ENCODE results near the gene GAB2. TPM values are rescaled to one million over a fixed set of nuclear protein-coding genes. Genes with fewer than 3 reads are reported as not detected.
"Not testable (repeated sequence)": the region's sequence is repeated elsewhere in the genome, so short reads cannot be mapped to it uniquely, and the experiment has no call there.

The GAB2 gene
- total and polyA plus RNA-seq, 5 experiments from 2014 or later: 0.16 to 3.0 (median 1.0) TPM; not detected in 1

DNA sequence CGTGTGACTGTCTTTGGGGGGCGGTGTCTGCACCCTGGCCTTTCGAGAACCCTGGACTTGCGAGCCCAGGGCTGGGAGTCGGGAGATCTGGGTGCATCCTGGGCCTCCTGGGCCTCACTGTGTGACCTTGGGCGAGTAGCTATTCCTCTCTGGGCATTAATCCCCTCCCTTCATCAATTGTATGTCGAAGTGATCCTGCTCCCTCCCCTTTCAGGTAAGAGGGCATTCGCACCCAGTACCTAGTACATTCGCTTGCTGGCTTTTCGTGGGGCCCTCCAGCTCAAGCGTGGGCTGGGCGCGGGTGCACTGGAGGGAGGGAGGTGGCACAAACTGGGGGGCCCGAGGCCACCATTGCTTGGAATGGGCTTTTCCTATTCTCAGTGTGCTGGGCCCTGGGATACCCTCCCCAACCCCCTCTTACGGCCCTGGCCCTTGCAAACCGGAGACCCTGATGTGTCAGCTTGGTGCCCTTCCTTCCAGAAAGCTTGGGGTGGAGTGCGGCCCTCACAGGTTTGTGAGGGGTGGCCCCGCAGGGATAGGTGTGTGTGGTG is 228.4 kb downstream of the GAB2 start:
- POLR2A ChIA-PET: interaction anchor here (0.7 to 6.6 kb wide), 4 partner anchors 9 to 50 kb away, joined by 3 to 63 read pairs (median 12); partner anchors contain the start of gene ALG8
- Mint-ChIP-seq H3K27ac (peak overlapping the region; percentile 75 to 99 (median 91)), H3K36me3 (peaks cover 0 to 1% (median 0%) of the 10 kb centered on the region in 3 donors), H3K4me3 (peak overlapping the region; percentile 77 to 99 (median 98)), H3K9me3 (no peaks in the 10 kb centered on the region), H3K4me1 (peaks cover 34 to 71% (median 58%) of the 10 kb centered on the region in 4 donors), H3K27me3 (no peaks in the 10 kb centered on the region)
- peak in 1 of 10 donors; percentile 8 for DNase-seq
- ATAC-seq: no peak

DNA sequence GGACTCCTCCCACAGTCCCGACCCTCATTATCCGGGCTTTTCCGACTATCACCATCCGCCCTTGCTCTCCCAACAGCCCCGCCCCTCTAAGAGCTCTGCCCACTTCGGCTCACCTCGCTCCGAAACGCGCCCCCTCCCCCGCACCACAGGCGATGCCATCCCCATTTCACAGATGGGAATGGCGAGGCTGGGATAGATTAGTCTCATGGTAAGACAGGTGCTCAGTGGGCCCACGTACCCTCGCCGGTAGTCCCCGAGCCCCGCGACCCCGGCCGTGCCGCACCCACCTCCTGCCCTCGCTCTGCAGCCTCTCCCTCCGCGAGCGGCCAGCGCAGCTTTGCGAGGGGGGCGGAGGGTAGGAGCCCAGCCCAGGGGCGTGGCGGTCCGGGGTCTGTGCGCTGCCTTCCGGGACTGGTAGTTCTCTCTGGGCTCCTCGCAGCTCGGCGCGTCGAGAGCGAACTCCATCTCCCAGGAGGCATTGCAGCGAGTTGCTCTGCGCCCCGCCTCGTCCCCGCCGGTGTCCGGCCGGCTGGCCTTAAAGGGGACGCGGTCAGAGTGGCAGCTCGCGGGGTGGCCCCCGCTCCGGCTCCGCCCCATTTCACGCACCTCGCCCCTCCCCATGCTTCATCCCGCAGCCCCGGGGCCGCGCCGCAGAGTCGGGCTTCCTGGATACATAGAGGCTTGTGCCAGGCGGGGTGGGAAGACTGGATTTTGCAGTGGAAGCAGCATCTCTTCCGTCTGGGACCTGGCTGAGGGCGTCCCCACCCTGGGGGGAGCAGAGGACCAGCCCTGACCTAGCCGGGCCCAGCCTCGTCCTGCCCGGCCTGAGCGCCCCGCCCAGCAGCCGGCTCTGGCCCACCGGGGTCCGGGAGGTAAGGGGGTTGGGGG is 229.1 kb downstream of the GAB2 start, which contains the start of the genes KCTD21 and USP35:
KCTD21 (minus strand) TSS at position 341 of the 888 bp plus-strand sequence. CDS start 14,072 bp downstream, outside the sequence.
USP35 (plus strand) TSS at position 634 of the 888 bp plus-strand sequence. CDS start 7,327 bp downstream, outside the sequence.
- ATAC-seq (peak; percentile 90 to 93), DNase-seq (peak; percentile 79 to 94 (median 86))
- Mint-ChIP-seq H3K27ac (peak within 1 kb of the TSS; percentile 87 to 99 (median 96)), H3K27me3 (no peaks in the 10 kb centered on the region), H3K36me3 (peaks cover 0 to 1% (median 0%) of the 10 kb centered on the region in 3 donors), H3K9me3 (no peaks in the 10 kb centered on the region), H3K4me1 (peaks cover 30 to 63% (median 56%) of the 10 kb centered on the region in 4 donors), H3K4me3 (peak within 1 kb of the TSS; percentile 95 to 99 (median 98))
- POLR2A ChIA-PET: interaction anchor here (0.6 to 6.6 kb wide), 6 partner anchors 10 to 59 kb away, joined by 3 to 63 read pairs (median 5); partner anchors contain the start of gene ALG8

GRCh38 chr11:78187366-78188285 is 230.0 kb downstream of the GAB2 start:
- peak in 8 of 10 donors; percentile 61 to 81 (median 67) for DNase-seq
- H3K4me3 Mint-ChIP-seq: peak overlapping the region; percentile 95 to 99 (median 98)

GRCh38 chr11:78181185-78181584 is 236.4 kb downstream of the GAB2 start:
- no peak for DNase-seq
- Mint-ChIP-seq H3K27me3 (no peaks in the 10 kb centered on the region), H3K4me3 (no peak overlapping the region), H3K36me3 (peaks cover 0 to 6% (median 5%) of the 10 kb centered on the region in 3 donors), H3K9me3 (peaks cover 0 to 6% (median 0%) of the 10 kb centered on the region in 9 donors), H3K27ac (no peak overlapping the region), H3K4me1 (peaks cover 3 to 12% (median 8%) of the 10 kb centered on the region in 4 donors)
- POLR2A ChIA-PET: no interaction called here
- ATAC-seq: no peak

More at GRCh38 chr11:78187366-78188285, 230.0 kb downstream of the GAB2 start:
- peak; percentile 56 to 63 for ATAC-seq
- H3K9me3 Mint-ChIP-seq: no peaks in the 10 kb centered on the region
- POLR2A ChIA-PET: interaction anchor here (0.7 to 6.6 kb wide), 3 partner anchors 14 to 48 kb away, joined by 5 to 63 read pairs (median 21); partner anchors contain the start of gene ALG8
- peaks cover 24 to 55% (median 50%) of the 10 kb centered on the region in 4 donors for H3K4me1 Mint-ChIP-seq
- H3K27ac Mint-ChIP-seq: peak overlapping the region; percentile 67 to 99 (median 96)
- no peaks in the 10 kb centered on the region for H3K27me3 Mint-ChIP-seq
- H3K36me3 Mint-ChIP-seq: peaks cover 0 to 2% (median 0%) of the 10 kb centered on the region in 3 donors

DNA sequence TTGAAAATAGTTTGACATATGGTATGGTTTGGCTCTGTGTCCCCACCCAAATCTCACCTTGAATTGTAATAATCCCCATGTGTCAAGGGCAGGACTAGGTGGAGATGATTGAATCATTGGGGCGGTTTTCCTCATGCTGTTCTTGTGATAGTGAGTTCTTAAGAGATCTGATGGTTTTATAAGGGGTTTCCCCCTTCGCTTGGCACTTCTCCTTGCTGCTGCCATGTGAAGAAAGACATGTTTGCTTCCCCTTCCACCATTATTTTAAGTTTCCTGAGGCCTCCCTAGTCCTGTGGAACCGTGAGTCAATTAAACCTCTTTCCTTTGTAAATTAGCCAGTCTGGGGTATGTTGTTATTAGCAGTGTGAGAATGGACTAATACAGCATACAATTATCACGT is 236.9 kb downstream of the GAB2 start:
- ATAC-seq (no peak), DNase-seq (no peak)
- Mint-ChIP-seq H3K27me3 (no peaks in the 10 kb centered on the region), H3K4me3 (no peak overlapping the region), H3K4me1 (peaks cover 3 to 12% (median 8%) of the 10 kb centered on the region in 4 donors), H3K36me3 (peaks cover 0 to 7% (median 5%) of the 10 kb centered on the region in 3 donors), H3K9me3 (peaks cover 0 to 6% (median 0%) of the 10 kb centered on the region in 9 donors), H3K27ac (peak overlapping the region in 1 of 10 donors; percentile 28)
- POLR2A ChIA-PET: no interaction called here

- H3K27ac Mint-ChIP-seq: peak overlapping the region in 5 of 10 donors; percentile 17 to 74 (median 43)
- H3K9me3 Mint-ChIP-seq: peaks cover 0 to 6% (median 0%) of the 10 kb centered on the region in 9 donors
- H3K4me1 Mint-ChIP-seq: peaks cover 3 to 12% (median 8%) of the 10 kb centered on the region in 4 donors
- peak overlapping the region in 1 of 10 donors; percentile 11 for H3K4me3 Mint-ChIP-seq
- ATAC-seq (no peak), DNase-seq (no peak)
- no peaks in the 10 kb centered on the region for H3K27me3 Mint-ChIP-seq
- H3K36me3 Mint-ChIP-seq: peaks cover 0 to 7% (median 5%) of the 10 kb centered on the region in 3 donors
- POLR2A ChIA-PET: no interaction called here
Observed at GRCh38 chr11:78179459-78180071, 238.1 kb downstream of the GAB2 start.

DNA sequence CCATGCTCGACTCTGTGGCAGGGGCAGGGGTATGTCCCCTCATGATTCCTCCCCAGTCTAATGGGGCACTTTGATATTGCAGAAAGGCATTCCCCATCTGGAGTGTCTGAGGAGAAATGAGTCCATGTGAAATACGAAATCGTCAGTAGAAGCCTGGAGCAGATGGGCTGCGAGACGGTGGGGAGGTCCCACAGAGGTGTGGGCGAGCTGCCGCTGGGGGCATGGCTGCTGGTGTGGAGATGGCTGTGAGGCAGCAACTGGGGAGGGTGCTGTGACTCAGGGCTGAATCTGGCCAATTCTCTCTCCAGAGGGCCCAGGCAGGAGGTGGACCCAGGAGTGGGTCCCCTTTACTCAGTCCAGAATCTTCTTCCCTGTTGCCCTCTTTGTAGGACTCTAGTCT is 240.4 kb downstream of the GAB2 start:
- peaks cover 0 to 6% (median 0%) of the 10 kb centered on the region in 9 donors for H3K9me3 Mint-ChIP-seq
- no peak for DNase-seq
- POLR2A ChIA-PET: no interaction called here

GRCh38 chr11:78176605-78177141 is 240.9 kb downstream of the GAB2 start:
- H3K27me3 Mint-ChIP-seq: no peaks in the 10 kb centered on the region
- H3K36me3 Mint-ChIP-seq: peaks cover 0 to 20% (median 17%) of the 10 kb centered on the region in 3 donors
- H3K4me1 Mint-ChIP-seq: peaks cover 3 to 12% (median 5%) of the 10 kb centered on the region in 4 donors
- H3K27ac Mint-ChIP-seq: peak overlapping the region in 1 of 10 donors; percentile 20
- peaks cover 0 to 6% (median 0%) of the 10 kb centered on the region in 9 donors for H3K9me3 Mint-ChIP-seq
- POLR2A ChIA-PET: no interaction called here
- H3K4me3 Mint-ChIP-seq: no peak overlapping the region
- ATAC-seq: no peak
- DNase-seq: no peak

More for the DNA sequence above, 240.4 kb downstream of the GAB2 start:
- Mint-ChIP-seq H3K4me1 (peaks cover 3 to 12% (median 5%) of the 10 kb centered on the region in 4 donors), H3K36me3 (peaks cover 0 to 20% (median 17%) of the 10 kb centered on the region in 3 donors), H3K27ac (peak overlapping the region in 2 of 10 donors; percentile 4 to 5), H3K27me3 (no peaks in the 10 kb centered on the region), H3K4me3 (no peak overlapping the region)
- ATAC-seq: no peak

GRCh38 chr11:78175862-78176261 is 241.8 kb downstream of the GAB2 start:
- H3K4me3 Mint-ChIP-seq, POLR2A ChIA-PET, ATAC-seq, H3K27ac Mint-ChIP-seq, H3K4me1 Mint-ChIP-seq, H3K9me3 Mint-ChIP-seq, DNase-seq, H3K27me3 Mint-ChIP-seq: not testable (repeated sequence)
- H3K36me3 Mint-ChIP-seq: peaks cover 0 to 17% (median 16%) of the 10 kb centered on the region in 3 donors

GRCh38 chr11:78171951-78172350 is 245.7 kb downstream of the GAB2 start:
- peaks cover 0 to 17% (median 15%) of the 10 kb centered on the region in 3 donors for H3K36me3 Mint-ChIP-seq
- DNase-seq (no peak), ATAC-seq (no peak)
- H3K4me3 Mint-ChIP-seq: no peak overlapping the region
- no peak overlapping the region for H3K27ac Mint-ChIP-seq
- no peaks in the 10 kb centered on the region for H3K27me3 Mint-ChIP-seq
- peaks cover 0 to 7% (median 2%) of the 10 kb centered on the region in 4 donors for H3K4me1 Mint-ChIP-seq
- POLR2A ChIA-PET: no interaction called here
- H3K9me3 Mint-ChIP-seq: no peaks in the 10 kb centered on the region
